HG03439 (cell line): ENCODE results near the gene BMF.
A peak's percentile ranks its signal among the peaks of the same experiment; 100 is the strongest.

ENCODE experiments used
- ATAC-seq: cut with Tn5 transposase; IDR thresholded peaks from one replicate; pipeline ENCODE4 v1.9.1; 2021; ENCODE audit warnings: mild to moderate bottlenecking, moderate library complexity; ENCODE audit not compliant: unreplicated experiment

Gene BMF

DNA sequence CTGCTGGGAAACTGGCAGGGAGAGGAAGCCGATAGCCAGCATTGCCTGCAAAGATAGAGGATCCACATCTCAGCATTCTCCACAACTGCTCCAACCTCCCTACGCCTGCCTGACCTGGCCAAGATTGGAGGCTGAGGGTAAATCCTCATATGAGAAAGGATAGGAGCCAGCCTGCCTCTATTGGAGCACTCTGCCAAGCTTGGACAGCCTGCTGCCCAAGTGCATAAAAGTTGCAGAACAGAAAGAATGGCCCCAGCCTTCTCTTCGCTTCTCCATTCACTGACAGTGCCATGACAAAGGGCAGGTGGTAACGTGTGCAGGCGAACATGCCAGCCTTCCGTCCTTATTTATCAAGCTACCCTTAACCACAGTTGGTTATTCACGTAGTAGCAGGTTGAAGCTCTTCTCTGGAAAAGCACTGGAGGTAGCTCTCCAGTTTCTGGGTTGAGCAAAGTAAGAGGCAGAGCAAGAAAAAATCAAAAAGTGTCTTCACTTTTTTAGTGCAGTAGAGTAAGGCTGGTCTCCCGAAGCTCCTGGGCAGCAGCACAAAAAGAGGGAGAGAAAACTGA lies 4.3 kb downstream of the BMF start:
- no peak for ATAC-seq

- ATAC-seq: no peak
Observed at GRCh38 chr15:40103864-40104271, 4.8 kb downstream of the BMF start.

DNA sequence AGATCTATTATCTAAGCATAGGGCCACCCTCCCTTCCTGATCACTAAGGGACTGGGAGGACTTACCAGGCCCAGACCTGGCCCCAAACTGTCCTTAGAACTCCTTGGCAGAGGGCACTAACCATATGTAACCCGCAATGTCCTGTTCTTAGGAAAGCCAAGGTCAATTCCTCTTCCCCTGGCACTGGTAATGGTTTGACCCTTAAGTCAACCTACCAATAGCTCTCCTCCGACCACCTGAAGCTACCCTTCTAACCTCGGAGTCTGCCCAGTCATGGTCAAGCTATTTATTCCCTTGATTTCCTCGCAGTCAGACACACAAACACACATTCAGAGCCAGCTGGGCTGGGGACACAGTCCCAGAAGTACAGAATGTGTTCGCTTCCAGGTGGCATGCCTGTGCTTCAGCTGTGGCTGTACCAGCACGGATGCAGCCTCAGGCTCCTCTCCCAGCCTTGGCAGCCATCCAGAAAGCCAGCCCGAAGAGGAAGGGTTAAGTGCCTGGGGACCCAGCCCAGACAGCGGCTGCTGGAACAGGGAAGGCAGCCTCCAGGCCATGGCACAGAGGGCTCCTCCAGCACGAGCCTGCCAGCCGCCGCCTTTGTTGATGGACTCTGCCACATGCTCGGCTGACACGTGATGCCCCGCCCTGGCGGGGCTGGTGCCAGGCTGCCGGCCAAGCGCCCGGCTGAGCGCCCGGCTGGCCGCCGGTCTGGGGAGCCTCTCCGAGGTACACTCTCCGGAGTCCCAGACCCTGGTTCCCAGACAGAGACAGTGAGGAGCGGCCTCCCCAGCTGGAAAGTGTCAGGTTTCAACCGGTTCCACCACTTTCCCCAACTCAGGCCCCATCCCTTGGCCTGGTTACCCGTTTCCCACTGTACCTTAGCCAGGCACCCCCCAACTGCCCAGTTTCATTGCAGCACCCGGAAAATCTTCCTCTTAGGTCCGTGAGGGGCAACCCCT lies 5.5 kb downstream of the BMF start:
- ATAC-seq: no peak

GRCh38 chr15:40100947-40101905 lies 7.5 kb downstream of the BMF start:
- no peak for ATAC-seq

DNA sequence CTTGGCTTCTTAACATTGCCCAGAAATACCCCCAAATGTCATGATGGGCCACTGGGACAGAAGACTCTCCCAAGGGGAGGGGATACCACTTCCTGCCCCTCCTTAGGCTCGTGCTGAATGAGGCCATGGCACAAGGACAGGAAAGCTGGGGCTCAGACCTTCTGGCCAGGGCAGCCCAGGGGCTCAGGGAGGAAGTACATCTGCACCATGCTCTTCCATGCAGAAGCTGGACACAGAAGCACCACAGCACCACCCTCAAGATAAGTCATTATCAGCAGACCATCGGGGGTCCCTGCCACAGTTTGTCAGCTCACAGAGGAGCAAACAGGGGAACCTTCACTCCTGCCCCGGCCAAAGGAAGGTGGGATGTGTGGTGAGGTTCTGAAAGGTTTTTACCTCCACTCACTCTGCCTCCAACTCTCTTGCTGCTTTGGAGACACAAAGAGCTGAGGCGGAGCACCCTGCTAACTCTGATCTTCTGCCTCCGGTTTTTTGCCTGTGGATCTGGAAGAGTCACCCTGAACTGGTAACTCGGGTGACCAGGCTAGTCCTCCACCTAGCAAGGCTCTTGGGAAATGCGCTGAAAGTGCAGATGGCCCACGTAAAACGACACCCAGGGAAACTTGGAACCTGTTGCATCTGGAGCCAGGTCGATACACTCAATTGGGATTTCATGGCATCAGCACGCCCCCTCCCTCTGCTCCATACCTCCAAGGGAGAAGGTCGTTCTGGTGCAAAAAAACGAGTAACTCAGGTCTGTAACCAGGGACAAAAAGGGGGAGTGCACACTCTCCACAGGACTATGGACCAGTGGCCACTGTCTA lies 8.3 kb downstream of the BMF start:
- no peak for ATAC-seq

GRCh38 chr15:40098489-40099261 lies 10.0 kb downstream of the BMF start:
- peak; percentile 68 for ATAC-seq

- no peak for ATAC-seq
Observed at GRCh38 chr15:40097968-40098476, 10.7 kb downstream of the BMF start.

DNA sequence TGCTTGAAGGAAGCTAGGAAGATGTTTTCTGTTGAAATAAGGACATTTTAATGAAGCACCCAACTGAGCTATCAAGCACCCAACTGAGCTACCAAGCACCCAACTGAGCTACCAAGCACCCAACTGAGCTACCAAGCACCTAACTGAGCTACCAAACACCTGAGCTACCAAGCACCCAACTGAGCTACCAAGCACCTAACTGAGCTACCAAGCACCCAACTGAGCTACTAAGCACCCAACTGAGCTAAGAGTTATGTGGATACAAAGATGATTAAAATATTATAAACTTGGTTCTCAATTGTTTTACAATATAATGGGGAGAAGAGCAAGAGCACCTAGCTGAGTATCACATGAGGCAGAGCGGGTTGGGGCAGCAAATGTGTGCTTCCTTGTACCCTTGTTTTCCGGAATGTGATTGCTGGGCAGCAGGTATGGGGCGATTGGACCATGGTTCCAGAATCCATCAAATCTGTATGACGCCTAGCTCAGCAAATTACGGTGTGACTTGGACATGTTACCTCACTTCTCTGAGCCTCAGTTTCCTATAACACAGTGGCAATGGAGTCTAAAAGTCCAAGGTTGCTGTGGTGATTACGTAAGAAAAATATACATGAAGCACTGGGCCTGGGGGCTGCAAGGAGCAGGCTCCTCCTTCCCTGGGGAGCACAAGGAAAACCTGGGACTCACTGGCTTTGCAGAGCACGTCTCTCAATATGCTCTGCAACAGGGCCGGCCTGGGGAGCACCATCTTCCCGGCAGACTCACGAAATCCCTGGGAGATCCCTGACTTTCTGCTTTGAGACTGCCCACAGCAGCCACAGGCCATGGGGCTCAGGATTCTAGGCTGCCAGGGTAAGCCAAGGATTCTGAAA lies 11.3 kb downstream of the BMF start:
- ATAC-seq: no peak

- ATAC-seq: no peak
Observed at GRCh38 chr15:40096094-40096891, 12.4 kb downstream of the BMF start.

DNA sequence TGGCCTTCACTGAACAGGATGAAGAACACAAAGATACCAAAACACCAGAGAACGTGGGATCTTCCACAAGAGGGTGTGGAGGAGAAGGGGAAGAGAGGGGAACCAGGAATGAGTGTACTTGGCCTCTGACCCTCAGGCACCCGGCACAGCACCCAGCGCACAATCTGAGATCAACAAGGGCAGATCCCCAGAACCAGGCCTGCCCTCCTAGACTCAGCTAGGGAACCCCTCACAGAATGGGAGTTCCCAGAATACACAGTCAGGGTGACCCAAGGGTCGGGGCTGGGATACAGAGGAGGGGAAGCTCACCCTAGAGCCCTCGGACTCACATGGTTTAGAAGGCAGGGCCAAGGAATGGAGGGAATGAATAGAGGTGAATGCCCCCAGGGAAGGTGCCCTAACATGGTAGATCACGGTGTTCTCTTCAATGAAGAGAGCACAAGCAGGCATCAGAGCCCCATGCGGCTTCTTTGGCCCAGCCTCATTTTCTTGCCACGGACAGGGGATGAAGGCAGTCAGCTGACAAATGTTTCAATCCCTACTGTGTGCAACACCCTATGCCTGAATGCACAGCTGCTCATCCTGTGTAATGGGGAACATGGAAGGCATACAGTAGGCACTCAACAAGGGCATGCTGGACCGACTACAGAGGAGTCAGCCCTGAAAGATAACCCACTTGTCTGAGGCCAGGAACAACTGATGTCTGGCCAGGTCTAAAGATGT lies 13.1 kb downstream of the BMF start:
- ATAC-seq: no peak

- ATAC-seq: no peak
Observed at GRCh38 chr15:40094156-40094555, 14.5 kb downstream of the BMF start.

DNA sequence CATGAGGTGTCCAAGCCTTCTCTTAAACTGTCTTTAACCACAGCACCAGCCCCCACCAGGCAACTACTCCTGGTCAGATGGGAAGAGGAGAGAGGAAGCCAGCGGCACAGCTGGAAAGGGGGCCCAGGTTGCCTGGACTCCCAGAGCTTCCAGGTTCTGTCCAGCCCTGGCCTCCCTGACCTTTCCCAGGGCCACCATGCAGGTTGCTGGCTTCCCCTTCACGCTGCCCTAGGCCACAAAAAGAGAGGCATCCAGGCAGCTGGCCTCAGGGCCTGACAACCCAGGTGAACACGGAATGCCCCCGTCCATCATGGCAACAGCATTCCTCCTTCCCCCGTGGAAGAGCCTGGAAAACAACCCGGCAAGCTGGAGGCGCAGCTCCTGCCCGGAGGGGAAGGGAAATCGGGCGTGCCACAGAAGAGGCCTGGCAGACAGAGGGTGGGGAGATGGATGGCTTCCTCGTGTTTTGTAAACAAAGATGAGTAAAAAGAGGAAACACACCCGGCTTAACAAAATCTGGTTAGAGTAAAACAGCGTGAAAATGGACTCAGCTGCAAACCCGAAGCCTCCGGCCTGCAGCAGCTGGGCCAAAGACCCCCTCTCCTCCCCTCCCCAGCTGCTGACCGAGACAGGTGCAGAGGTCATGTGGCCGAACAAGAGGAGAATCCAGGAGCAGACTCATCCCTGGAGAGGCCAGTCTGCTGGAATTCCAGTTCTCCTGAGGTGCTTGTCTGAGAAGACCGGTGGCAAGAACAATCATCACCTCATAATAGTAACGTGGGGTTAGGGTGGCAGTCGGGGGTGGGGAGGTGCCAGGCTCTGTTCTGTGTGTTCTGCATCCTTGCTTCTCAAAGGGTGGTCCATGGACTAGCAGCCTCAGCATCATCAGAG lies 15.5 kb downstream of the BMF start:
- no peak for ATAC-seq

DNA sequence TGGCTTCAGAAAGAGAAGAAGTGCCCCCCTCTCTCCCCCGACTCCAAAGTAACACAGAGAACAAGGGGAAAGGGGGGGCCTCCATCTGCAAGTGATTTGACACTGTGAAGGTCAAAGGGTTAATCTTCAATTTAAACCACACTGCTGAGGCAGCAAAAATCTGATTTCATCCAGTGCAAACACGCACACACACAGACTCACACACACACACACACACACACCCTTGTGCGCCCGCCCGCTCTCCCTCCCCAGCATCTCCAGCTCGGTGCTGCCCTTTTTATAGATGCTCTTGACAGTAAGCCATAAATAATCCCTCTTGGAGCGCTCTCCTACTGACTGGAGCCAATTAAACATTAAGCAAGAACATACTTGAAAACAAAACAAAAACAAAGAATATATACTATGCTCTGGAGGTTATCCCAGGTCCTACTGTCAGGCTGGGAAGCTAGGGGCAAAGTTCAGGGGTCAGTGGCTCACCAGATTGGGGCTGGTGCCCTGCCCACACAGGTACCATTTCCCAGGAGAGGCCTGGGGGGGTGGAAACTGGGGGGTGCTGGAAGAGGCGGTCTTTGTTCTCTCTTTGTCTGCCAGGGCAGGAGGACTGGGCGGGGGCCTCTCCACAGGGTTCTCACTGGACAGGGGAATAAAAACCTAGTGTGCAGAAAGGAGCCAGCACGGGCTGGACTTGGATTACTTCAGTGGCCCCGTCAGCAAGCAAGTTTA lies 16.3 kb downstream of the BMF start:
- ATAC-seq: no peak

DNA sequence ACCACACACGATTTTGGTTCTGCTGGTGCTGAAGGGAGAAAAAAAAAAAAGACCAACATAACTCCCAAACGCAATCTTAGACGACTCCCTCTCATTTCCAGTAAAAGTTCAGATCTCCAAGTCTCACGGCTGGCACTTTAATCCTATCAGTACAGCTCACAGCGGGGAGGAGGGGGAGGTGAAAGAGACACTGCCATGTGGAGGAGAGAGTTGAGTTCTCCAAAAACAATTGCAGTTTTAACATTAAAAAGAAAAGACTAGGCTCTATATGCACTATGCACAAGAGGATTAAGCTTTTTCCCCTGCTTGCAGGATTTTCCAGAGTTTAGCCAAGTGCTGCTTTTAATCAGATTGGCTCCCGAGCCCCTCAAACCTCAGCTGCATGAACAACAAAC lies 16.8 kb downstream of the BMF start:
- no peak for ATAC-seq

DNA sequence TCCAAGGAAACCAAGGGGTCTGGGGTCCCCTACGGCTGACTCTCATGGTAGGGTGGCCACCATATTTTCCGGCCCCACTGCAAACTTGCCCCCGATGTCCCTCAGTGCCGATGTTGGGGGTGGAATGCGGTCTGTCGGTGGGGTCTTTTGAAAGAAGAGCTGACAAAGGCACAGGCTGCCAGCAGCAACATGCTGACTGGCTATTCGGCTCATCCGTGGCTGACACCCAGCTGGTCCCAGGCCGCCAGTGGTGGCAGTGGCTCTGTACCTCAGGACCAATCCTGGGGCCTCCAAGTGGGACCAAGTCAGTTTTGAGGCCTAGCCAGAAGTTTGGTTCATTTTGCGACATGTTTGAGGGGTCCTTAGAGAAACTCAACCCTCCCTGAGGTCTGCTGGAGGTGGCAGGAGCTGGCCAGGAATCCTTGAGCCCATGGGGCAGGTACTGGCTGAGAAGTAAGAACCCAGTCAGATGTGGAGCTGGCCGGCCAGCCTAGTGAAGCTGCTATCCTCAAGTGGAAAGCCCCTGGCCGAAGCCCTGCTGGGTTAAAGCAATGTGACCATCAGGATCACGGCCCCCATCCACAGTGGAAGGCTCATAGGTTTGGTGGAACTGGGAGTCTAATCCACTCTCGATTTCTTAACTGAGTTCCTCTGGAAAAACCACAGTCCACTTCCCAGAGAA lies 17.8 kb downstream of the BMF start:
- ATAC-seq: no peak
